Caco-2 (cell line): Measurements from ENCODE around the gene STOX2. TPM values are rescaled to one million over a fixed set of nuclear protein-coding genes. Genes with fewer than 3 reads are reported as not detected.

Experiments
- BruUV-seq: library from RNA; stranded (reverse); fragments of 400-500 nt; replicated peaks from 2 replicates; lab custom pipeline; 2021; lab: Mats Ljungman, UMichigan
- CTCF ChIA-PET: fragments of 300-600 bp; sonication (Branson Sonifier 250); formaldehyde crosslinking; loops from one replicate; lab custom pipeline; 2022; ENCODE audit warnings: antibody characterized with exemption; lab: Charles Lee
- POLR2A ChIA-PET: fragments of 300-600 bp; sonication (Branson Sonifier 250); formaldehyde crosslinking; loops from one replicate; lab custom pipeline; 2022; ENCODE audit warnings: antibody characterized with exemption; lab: Charles Lee
- DNase-seq, 2 experiments: peaks; one replicate each; pipeline versions ENCODE4 v3.0.0 to v3.0.0-alpha.2; 2020 to 2022
- H3K27me3 ChIP-seq: replicated peaks from 2 replicates; pipeline ENCODE4 v1.6.0; 2011; ENCODE audit warnings: low read length; ENCODE audit not compliant: control insufficient read depth, insufficient read depth
- H3K36me3 ChIP-seq: 2 replicates; pipeline ENCODE4 v1.5.1; 2011; ENCODE audit warnings: low read length; ENCODE audit not compliant: control insufficient read depth, insufficient read depth
- H3K4me1 ChIP-seq: fragments of 250-450 bp; sonication (Bioruptor Pico); 2 replicates; pipeline ENCODE4 v1.5.1; 2020; ENCODE audit warnings: mild to moderate bottlenecking
- H3K4me3 ChIP-seq: 2 replicates; pipeline ENCODE4 v1.5.1; 2011; ENCODE audit warnings: low read depth, mild to moderate bottlenecking, control low read depth, low read length
- H3K9me3 ChIP-seq: fragments of 250-450 bp; sonication (Bioruptor Pico); 2 replicates; pipeline ENCODE4 v1.5.1; 2020; ENCODE audit warnings: mild to moderate bottlenecking, moderate library complexity
- H3K27ac Mint-ChIP-seq: one replicate; pipeline ENCODE4 v1.8.0; 2022; ENCODE audit warnings: mixed read lengths; ENCODE audit not compliant: unreplicated experiment
- H3K27me3 Mint-ChIP-seq: one replicate; pipeline ENCODE4 v1.8.0; 2022; ENCODE audit warnings: mixed read lengths; ENCODE audit not compliant: insufficient read depth, unreplicated experiment
- H3K36me3 Mint-ChIP-seq: one replicate; pipeline ENCODE4 v1.8.0; 2022; ENCODE audit warnings: mild to moderate bottlenecking, mixed read lengths; ENCODE audit not compliant: insufficient read depth, unreplicated experiment
- H3K4me1 Mint-ChIP-seq: one replicate; pipeline ENCODE4 v1.8.0; 2022; ENCODE audit warnings: low read depth, mixed read lengths; ENCODE audit not compliant: unreplicated experiment
- H3K4me3 Mint-ChIP-seq: one replicate; pipeline ENCODE4 v1.8.0; 2022; ENCODE audit warnings: mild to moderate bottlenecking, moderate library complexity, mixed read lengths; ENCODE audit not compliant: unreplicated experiment
- H3K9me3 Mint-ChIP-seq: one replicate; pipeline ENCODE4 v1.8.0; 2022; ENCODE audit warnings: mixed read lengths; ENCODE audit not compliant: unreplicated experiment
- intact Hi-C: fragments of 100-400 bp; cut with micrococcal nuclease; formaldehyde crosslinking; loops from one replicate; pipeline ENCODE4 v1.10.0; 2022; ENCODE audit not compliant: unreplicated experiment
- total RNA-seq: library from RNA; stranded (reverse); gene quantifications from 2 replicates; pipeline ENCODE4 v1.2.3, GENCODE V29; 2022
- TF ChIP-seq, protein P1 (sequence below), 2 experiments: fragments of 200-600 bp in 1 of 2; IDR thresholded peaks; 1 replicate in 1 of 2; 2 replicates in 1 of 2; pipeline versions ENCODE4 v1.5.1 to v1.8.0; 2011 to 2022; ENCODE audit warnings: antibody characterized with exemption in 1 of 2, control low read depth in 1 of 2, inconsistent platforms in 1 of 2, low read depth in 1 of 2, low read length in 1 of 2, mild to moderate bottlenecking in 1 of 2, moderate library complexity in 1 of 2; ENCODE audit not compliant: insufficient read depth in 1 of 2, severe bottlenecking in 1 of 2, unreplicated experiment in 1 of 2

The STOX2 gene
- total RNA-seq, 1 experiment from 2014 or later: 1.8 TPM

DNA sequence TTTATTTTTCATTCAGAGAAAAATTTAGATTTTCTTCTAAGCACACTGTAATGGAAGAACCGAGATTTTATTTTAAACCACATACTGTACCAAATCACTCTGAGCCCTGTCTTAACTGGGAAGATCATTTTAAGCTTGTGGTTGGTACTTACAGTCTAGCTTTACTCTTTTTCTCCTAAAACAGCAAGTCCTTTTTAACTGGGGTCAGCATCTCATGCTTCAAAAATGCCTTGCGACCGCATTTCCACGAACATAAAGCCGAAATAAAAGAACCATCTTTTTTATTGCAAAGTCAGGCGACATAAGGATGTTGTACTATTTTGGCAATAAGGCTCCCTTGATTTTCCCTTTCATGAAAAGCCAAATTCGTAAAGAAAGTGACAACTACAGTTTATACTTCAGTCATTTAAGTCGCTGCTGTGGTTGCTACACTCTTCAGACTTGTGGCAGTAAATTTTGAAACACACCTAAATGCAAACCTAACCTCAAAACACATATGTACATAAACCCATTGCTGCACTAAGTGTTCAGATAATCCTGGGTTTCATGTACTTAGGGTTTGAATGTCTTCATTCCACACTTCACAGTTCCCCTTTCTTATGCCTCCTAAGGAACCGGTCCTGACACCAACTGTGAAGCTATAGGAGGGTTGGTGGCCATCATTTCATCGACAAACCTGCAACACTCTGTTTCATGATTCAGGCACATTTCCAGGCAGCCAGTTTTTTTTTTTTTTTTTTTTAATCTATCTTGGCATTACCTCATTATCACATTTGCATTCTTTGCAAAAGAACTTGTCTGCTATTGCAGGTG is 3.0 kb downstream of the STOX2 start:
- H3K9me3 Mint-ChIP-seq: no peaks in the 10 kb centered on the region
- no peak for DNase-seq
- no peaks in the 10 kb centered on the region for H3K4me1 ChIP-seq
- H3K4me3 Mint-ChIP-seq: no peak overlapping the region
- no peak overlapping the region for H3K4me3 ChIP-seq
- TF ChIP-seq, protein P1, sequence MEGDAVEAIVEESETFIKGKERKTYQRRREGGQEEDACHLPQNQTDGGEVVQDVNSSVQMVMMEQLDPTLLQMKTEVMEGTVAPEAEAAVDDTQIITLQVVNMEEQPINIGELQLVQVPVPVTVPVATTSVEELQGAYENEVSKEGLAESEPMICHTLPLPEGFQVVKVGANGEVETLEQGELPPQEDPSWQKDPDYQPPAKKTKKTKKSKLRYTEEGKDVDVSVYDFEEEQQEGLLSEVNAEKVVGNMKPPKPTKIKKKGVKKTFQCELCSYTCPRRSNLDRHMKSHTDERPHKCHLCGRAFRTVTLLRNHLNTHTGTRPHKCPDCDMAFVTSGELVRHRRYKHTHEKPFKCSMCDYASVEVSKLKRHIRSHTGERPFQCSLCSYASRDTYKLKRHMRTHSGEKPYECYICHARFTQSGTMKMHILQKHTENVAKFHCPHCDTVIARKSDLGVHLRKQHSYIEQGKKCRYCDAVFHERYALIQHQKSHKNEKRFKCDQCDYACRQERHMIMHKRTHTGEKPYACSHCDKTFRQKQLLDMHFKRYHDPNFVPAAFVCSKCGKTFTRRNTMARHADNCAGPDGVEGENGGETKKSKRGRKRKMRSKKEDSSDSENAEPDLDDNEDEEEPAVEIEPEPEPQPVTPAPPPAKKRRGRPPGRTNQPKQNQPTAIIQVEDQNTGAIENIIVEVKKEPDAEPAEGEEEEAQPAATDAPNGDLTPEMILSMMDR (IDR thresholded peaks at IDR 0.05; ENCODE audit: insufficient read depth in 1 of 2, low read depth in 1 of 2, low read length in 1 of 2, severe bottlenecking in 1 of 2, unreplicated experiment in 1 of 2): no peak
- intact Hi-C loops: no loop called here
- ChIA-PET CTCF (no interaction called here), POLR2A (no interaction called here)
- H3K27me3 ChIP-seq: no peaks in the 10 kb centered on the region
- H3K36me3 ChIP-seq: no peaks in the 10 kb centered on the region
- no TSS peak for BruUV-seq
- peaks cover 15% of the 10 kb centered on the region for H3K27me3 Mint-ChIP-seq
- H3K4me1 Mint-ChIP-seq: no peaks in the 10 kb centered on the region
- no peaks in the 10 kb centered on the region for H3K9me3 ChIP-seq
- H3K36me3 Mint-ChIP-seq: no peaks in the 10 kb centered on the region
- H3K27ac Mint-ChIP-seq: no peak overlapping the region

DNA sequence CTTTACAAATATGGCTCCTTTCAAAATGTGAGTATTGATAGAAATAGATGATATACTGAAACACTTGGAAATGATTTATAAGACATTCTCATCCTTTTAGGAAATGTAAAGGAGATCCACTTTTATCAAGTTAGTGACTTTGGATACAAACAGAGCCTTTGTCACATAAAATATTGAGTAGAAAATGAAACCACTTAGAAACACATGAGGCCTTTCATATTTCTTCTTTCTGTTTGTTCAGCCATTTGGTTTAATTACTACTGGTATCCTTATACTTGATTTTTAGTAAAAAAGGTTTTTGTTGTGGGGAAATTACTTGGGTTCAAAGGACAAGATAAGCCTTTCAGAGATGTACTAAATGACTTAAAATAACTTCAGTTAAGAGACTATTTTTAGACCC is 4.1 kb downstream of the STOX2 start:
- Mint-ChIP-seq H3K36me3 (no peaks in the 10 kb centered on the region), H3K4me1 (no peaks in the 10 kb centered on the region), H3K4me3 (no peak overlapping the region), H3K27me3 (peaks cover 11% of the 10 kb centered on the region), H3K27ac (no peak overlapping the region), H3K9me3 (no peaks in the 10 kb centered on the region)
- no peak overlapping the region for H3K4me3 ChIP-seq
- TF ChIP-seq, protein P1 (IDR thresholded peaks at IDR 0.05; ENCODE audit: insufficient read depth in 1 of 2, low read depth in 1 of 2, low read length in 1 of 2, severe bottlenecking in 1 of 2, unreplicated experiment in 1 of 2): no peak
- H3K9me3 ChIP-seq: no peaks in the 10 kb centered on the region
- intact Hi-C loops: no loop called here
- H3K27me3 ChIP-seq: no peaks in the 10 kb centered on the region
- H3K4me1 ChIP-seq: no peaks in the 10 kb centered on the region
- ChIA-PET POLR2A (no interaction called here), CTCF (no interaction called here)
- DNase-seq: no peak
- H3K36me3 ChIP-seq: no peaks in the 10 kb centered on the region
- no TSS peak for BruUV-seq

DNA sequence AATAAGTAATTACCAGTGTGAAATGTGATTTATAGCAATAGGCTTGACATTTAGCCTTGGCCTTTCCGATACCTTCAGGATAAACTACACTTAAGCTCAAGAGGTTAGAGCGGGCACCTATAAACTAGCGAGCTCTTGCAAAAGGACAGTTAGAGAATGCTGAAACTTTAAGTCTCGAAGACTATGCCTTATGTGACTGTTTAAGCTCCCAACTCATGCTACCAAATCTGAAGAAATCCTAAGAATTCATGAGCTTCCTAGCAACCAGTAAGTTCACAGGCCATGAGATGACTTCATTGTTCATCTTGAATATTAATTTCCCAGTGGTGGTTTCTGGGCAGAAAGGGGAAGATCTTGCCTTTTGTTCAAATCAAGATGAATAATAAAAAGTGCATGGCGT is 4.7 kb downstream of the STOX2 start:
- CTCF ChIA-PET: interaction anchor here (0.6 kb wide), 1 partner anchor 37 kb away, joined by 5 read pairs; no protein-coding TSS in a partner anchor
- no TSS peak for BruUV-seq
- TF ChIP-seq, protein P1 (IDR thresholded peaks at IDR 0.05; ENCODE audit: insufficient read depth in 1 of 2, low read depth in 1 of 2, low read length in 1 of 2, severe bottlenecking in 1 of 2, unreplicated experiment in 1 of 2): no peak
- Mint-ChIP-seq H3K4me3 (no peak overlapping the region), H3K4me1 (no peaks in the 10 kb centered on the region), H3K9me3 (no peaks in the 10 kb centered on the region), H3K27me3 (peaks cover 11% of the 10 kb centered on the region), H3K27ac (no peak overlapping the region), H3K36me3 (no peaks in the 10 kb centered on the region)
- Histone ChIP-seq H3K9me3 (no peaks in the 10 kb centered on the region), H3K27me3 (no peaks in the 10 kb centered on the region), H3K4me1 (no peaks in the 10 kb centered on the region), H3K36me3 (no peaks in the 10 kb centered on the region), H3K4me3 (no peak overlapping the region)
- intact Hi-C loops: no loop called here
- DNase-seq: no peak
- POLR2A ChIA-PET: no interaction called here
